GM20000 (cell line): Measurements from ENCODE around the gene AMOTL2.
A peak's percentile ranks its signal among the peaks of the same experiment; 100 is the strongest.

ENCODE experiments used
- DNase-seq: peaks from one replicate; pipeline ENCODE4 v3.0.0; 2012; ENCODE audit warnings: low spot score
- CTCF ChIP-seq: IDR thresholded peaks from 2 replicates; pipeline ENCODE4 v1.5.1; 2012; ENCODE audit warnings: mild to moderate bottlenecking, control low read depth; ENCODE audit errors: extremely low read depth, missing control alignments

AMOTL2 gene

DNA sequence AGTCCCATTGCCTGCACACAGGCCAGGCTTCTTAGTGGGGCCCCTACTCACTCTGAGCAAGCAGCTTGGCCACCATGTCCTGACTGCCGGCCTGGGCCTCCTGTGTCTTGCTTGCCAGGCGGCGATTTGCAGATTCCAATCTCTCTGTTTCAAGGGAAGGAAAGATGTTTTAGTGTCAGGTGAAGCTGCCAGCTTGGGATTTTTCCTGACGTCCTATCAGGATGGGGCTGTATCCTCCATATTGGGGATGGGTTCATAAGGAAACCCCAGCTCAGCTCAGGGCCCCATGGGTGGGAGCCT is 8.5 kb downstream of the AMOTL2 start:
- no peak for DNase-seq
- TF ChIP-seq CTCF: no peak

DNA sequence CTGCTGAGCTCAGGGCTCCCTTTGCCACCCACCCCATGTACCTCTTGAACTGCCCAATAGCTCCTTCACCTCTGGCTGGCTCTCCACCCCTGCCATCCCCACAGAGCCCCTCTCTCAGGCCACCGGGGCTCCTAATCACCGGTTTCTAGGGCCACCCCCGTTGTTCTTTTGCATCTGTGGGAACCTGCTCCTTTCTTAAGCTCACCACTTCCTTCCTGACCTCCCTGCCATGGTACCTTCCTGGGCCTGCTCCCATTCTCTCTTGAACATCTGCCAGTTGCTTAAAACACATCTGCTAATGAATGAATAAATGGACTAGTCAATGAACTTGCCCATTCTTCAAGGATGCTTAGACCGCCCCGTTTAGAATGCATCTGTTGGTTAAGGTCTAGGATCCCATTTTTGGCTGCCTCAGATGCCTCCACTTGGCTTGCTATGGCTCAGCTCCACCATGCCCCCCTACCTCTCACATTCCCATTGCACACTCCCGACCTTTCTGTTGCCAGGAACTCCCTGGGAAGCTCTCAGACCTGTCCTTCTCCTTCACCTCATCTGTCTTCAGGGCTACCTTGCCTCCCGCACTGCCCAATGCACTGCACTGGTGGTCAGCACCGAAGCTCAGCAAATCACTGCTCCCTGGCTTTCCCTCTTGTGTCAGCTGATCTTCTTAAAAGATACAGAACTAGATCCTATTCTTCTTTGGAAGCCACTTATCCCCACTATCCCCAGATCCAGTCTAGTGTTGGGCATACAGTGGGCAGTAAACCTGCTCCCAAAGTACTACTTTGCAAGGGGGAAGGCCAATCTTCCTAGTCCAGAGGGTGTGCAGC is 9.1 kb downstream of the AMOTL2 start:
- peak; percentile 27 for DNase-seq
- no peak for TF ChIP-seq CTCF

DNA sequence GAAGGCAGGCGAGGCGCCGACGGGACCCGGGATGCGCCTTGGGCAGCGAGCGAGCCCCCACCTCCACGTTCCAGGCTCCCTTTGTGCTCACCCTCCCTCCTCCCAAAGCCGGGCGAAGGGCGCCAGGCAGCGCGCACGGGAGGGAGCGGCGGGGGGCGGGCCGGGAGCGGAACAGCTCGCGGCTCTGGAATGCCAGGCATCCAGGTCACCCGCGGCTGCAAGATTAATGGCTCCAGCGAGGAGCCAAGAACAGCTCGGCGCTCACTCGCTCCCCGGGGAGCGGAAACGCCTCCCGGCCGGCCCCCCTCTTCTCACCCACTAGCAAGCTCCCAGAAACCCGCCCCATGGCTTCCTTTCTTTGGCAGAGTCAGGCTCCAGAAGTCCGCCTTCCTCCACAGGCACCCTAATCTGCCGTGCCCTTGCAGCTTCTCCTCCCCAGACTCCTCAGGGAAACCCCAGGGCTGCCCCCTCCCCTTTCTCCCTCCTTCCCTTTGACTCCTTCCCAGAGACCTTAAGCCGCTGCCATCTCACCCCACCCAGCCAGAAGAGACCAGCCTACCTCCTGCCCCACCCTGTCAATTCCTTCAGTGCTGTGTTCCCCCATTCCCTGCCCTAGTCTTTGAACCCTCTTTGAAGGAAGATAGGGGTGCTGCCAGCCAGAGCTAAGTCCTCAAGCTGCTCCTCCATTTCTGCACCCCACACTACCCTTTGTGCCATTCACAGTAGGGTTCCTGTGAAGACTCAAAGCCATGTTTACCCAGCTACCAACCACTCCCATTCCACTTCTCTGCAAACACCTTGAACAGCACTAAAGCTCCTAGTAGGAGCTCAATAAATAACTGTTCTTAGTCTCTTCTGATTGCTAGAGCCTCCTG is 9.9 kb downstream of the AMOTL2 start:
- TF ChIP-seq CTCF: no peak
- peak; percentile 47 for DNase-seq

DNA sequence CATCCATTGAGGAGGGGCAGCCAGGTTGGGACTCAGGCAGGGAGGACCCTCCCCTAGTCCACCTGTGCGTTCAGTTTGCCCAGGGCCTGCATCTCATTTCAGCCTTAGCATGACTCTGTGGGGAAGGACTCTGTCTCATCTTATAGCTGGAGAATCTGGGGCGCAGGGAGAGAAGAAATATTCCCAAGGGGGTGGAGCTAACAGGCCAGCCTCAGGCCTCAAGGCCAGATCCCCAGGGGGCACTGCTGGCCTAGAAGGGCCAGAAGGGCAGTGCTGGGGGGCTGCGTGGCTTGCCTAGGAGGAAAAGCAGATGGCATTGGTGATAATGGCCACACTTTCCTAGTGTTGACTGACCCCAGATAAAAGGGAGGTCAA is 10.9 kb downstream of the AMOTL2 start:
- no peak for DNase-seq
- TF ChIP-seq CTCF: no peak

DNA sequence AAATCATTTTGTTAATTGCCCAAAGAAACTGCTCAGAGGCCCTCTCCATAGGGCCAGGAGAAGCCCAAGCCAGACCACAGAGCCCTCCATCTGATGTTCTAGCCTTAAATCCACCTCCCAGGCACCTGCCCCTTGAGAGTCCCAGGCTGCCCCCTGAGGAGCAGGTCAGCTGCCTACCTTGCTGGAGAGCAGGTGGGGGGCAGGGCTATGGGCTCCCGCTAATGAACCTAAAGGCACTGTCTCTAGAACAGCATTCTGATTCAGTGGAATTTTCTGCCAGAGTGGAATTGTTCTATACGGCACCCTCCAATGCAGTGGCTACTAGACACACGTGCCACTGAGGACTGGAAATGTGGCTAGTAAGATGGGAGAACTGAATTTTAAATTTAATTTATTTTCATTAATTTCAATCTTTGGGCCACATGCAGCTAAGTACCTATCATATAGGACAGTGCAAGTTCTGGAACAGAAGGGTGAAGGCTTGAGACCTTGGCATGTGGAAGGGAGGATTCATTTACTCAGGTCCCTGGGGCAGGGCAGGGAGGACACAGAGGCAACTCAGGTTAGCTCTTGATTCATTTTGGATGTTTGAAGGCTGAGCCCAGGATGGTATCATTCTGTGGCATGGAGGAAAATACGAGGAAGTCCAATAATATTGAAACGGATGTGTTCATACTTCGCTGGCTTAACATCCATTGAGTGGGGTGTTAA is 11.4 kb downstream of the AMOTL2 start:
- no peak for TF ChIP-seq CTCF
- no peak for DNase-seq

DNA sequence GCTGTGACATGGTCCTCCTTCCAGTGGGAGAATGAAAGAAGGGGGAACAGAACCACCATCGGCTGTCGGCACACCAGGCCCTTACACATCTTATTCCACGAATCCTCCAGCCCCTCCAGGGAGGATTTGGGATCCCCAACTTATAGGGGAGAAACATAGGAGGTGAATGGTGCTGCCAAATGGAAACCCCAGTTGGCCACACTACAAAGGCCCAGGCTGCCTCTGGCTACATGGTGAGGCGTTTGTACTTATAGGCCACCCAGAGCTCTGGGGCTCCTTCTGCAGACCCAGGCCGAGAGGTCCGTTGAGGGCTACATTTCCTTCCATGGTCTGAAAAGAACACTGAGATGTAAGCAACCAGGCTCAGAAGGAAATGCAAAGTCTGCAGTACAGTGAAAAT is 12.0 kb downstream of the AMOTL2 start:
- no peak for TF ChIP-seq CTCF
- DNase-seq: no peak
